NCI-H2107 (cell line): ENCODE data around the gene TNP1.

ENCODE experiments used
- DNase-seq: peaks from one replicate; lab custom pipeline; 2025; lab: John Stamatoyannopoulos, UW

Gene TNP1

GRCh38 chr2:216838151-216838550, 21.7 kb downstream of the TNP1 start:
- DNase-seq = no peak

GRCh38 chr2:216837740-216838139, 22.1 kb downstream of the TNP1 start:
- no peak for DNase-seq

- no peak for DNase-seq
These were observed 26.8 kb downstream of the TNP1 start for GRCh38 chr2:216833061-216833460.

- no peak for DNase-seq
These were observed 29.5 kb downstream of the TNP1 start for GRCh38 chr2:216830346-216830745.

- peak; percentile 66 for DNase-seq
These were observed 30.3 kb downstream of the TNP1 start for GRCh38 chr2:216829533-216829932.

GRCh38 chr2:216827073-216827720, 32.7 kb downstream of the TNP1 start:
- DNase-seq = no peak

GRCh38 chr2:216822470-216822869, 37.4 kb downstream of the TNP1 start:
- DNase-seq = no peak

- no peak for DNase-seq
These were observed 39.2 kb downstream of the TNP1 start for GRCh38 chr2:216820709-216821108.

- DNase-seq = no peak
These were observed 40.1 kb downstream of the TNP1 start for GRCh38 chr2:216819766-216820165.

- no peak for DNase-seq
These were observed 40.8 kb downstream of the TNP1 start for GRCh38 chr2:216819055-216819454.

GRCh38 chr2:216810399-216811160, 49.3 kb downstream of the TNP1 start:
- no peak for DNase-seq
